SU-DHL-6 (cell line): Measurements from ENCODE around the gene WDR59.

Source experiments
- H2AFZ ChIP-seq: fragments of 200-600 bp; sonication (generic); 2 replicates; pipeline ENCODE4 v1.6.1; 2014; ENCODE audit warnings: low read depth, mild to moderate bottlenecking, moderate library complexity, mixed read lengths, antibody characterized with exemption, low read length; ENCODE audit not compliant: severe bottlenecking
- H3F3A ChIP-seq: fragments of 200-600 bp; shearing (Covaris generic); 2 replicates; pipeline ENCODE4 v1.6.0; 2016; ENCODE audit warnings: antibody characterized with exemption, mild to moderate bottlenecking; ENCODE audit not compliant: insufficient read depth
- H3K27ac ChIP-seq: fragments of 200-600 bp; sonication (generic); 2 replicates; pipeline ENCODE4 v1.5.1; 2016; ENCODE audit warnings: low read depth, mild to moderate bottlenecking, low read length, moderate library complexity, mixed read lengths
- H3K27me3 ChIP-seq: fragments of 200-600 bp; sonication (generic), shearing (Covaris generic); 2 replicates; pipeline ENCODE4 v1.6.0; 2014; ENCODE audit warnings: mild to moderate bottlenecking, low read length
- H3K36me3 ChIP-seq: fragments of 200-600 bp; sonication (generic); 2 replicates; pipeline ENCODE4 v1.6.1; 2014; ENCODE audit warnings: mild to moderate bottlenecking, low read length, mixed read lengths
- H3K4me2 ChIP-seq: fragments of 300-600, 200-600 bp; shearing (Covaris generic), sonication (generic); 2 replicates; pipeline ENCODE4 v1.6.0; 2014; ENCODE audit warnings: low read length, low read depth, mild to moderate bottlenecking; ENCODE audit not compliant: poor library complexity, severe bottlenecking
- H3K4me3 ChIP-seq: fragments of 200-600 bp; sonication (generic); 2 replicates; pipeline ENCODE4 v1.5.1; 2014; ENCODE audit warnings: antibody characterized with exemption, low read length, mild to moderate bottlenecking, mixed read lengths; ENCODE audit not compliant: insufficient read depth, poor library complexity, severe bottlenecking
- H3K79me2 ChIP-seq: fragments of 200-600 bp; sonication (generic); 2 replicates; pipeline ENCODE4 v1.6.1; 2014; ENCODE audit warnings: mild to moderate bottlenecking, low read length, moderate library complexity; ENCODE audit not compliant: insufficient read depth
- H3K9ac ChIP-seq: fragments of 200-600 bp; sonication (generic); 2 replicates; pipeline ENCODE4 v1.7.0; 2014; ENCODE audit warnings: mild to moderate bottlenecking, low read length
- H3K9me2 ChIP-seq: fragments of 200-600 bp; sonication (generic); replicated peaks from 2 replicates; pipeline ENCODE4 v1.6.1; 2014; ENCODE audit warnings: low read length; ENCODE audit not compliant: insufficient read depth
- H3K9me3 ChIP-seq: fragments of 200-600 bp; sonication (generic); 2 replicates; pipeline ENCODE4 v1.6.1; 2014; ENCODE audit warnings: low read length, mixed read lengths; ENCODE audit not compliant: insufficient read depth
- H4K20me1 ChIP-seq: fragments of 200-600 bp; sonication (generic); 2 replicates; pipeline ENCODE4 v1.6.1; 2014; ENCODE audit warnings: low read depth, mild to moderate bottlenecking, antibody characterized with exemption, low read length, moderate library complexity, mixed read lengths
- CTCF ChIP-seq: fragments of 200-600 bp; sonication (generic); IDR thresholded peaks from one replicate; pipeline ENCODE4 v1.5.1; 2017; ENCODE audit warnings: antibody characterized with exemption, mild to moderate bottlenecking, low read length, moderate library complexity; ENCODE audit not compliant: insufficient read depth, poor library complexity, severe bottlenecking
- EZH2phosphoT487 ChIP-seq: fragments of 200-600 bp; sonication (generic), shearing (Covaris generic); conservative IDR thresholded peaks from 2 replicates; pipeline ENCODE4 v1.6.1; 2018; ENCODE audit warnings: mild to moderate bottlenecking, antibody characterized with exemption, low read length, moderate library complexity, mixed read lengths

Gene WDR59

GRCh38 chr16:74841469-74841868 is 143.5 kb downstream of the WDR59 start:
- no peak for TF ChIP-seq EZH2phosphoT487
- TF ChIP-seq CTCF: no peak
- Histone ChIP-seq H3K36me3 (no peaks in the 10 kb centered on the region), H3F3A (no peaks in the 10 kb centered on the region), H2AFZ (no peak overlapping the region), H3K4me3 (no peak overlapping the region), H3K9me3 (no peaks in the 10 kb centered on the region), H3K27me3 (no peaks in the 10 kb centered on the region), H3K9me2 (no peaks in the 10 kb centered on the region), H3K27ac (no peak overlapping the region), H3K9ac (no peak overlapping the region), H4K20me1 (no peaks in the 10 kb centered on the region), H3K79me2 (no peaks in the 10 kb centered on the region), H3K4me2 (no peak overlapping the region)

- H3K4me2 ChIP-seq: no peak overlapping the region
- H3K9ac ChIP-seq: no peak overlapping the region
- no peaks in the 10 kb centered on the region for H3K9me3 ChIP-seq
- H2AFZ ChIP-seq: no peak overlapping the region
- no peaks in the 10 kb centered on the region for H3F3A ChIP-seq
- no peak overlapping the region for H3K27ac ChIP-seq
- no peaks in the 10 kb centered on the region for H3K9me2 ChIP-seq
- no peak overlapping the region for H3K4me3 ChIP-seq
- H4K20me1 ChIP-seq: no peaks in the 10 kb centered on the region
- no peaks in the 10 kb centered on the region for H3K36me3 ChIP-seq
- H3K27me3 ChIP-seq: no peaks in the 10 kb centered on the region
- H3K79me2 ChIP-seq: no peaks in the 10 kb centered on the region
- TF ChIP-seq CTCF: no peak
- no peak for TF ChIP-seq EZH2phosphoT487
These were observed 147.9 kb downstream of the WDR59 start for GRCh38 chr16:74837056-74837455.

GRCh38 chr16:74836111-74836671 is 148.7 kb downstream of the WDR59 start:
- Histone ChIP-seq H3K9me2 (no peaks in the 10 kb centered on the region), H3K36me3 (no peaks in the 10 kb centered on the region), H3F3A (no peaks in the 10 kb centered on the region), H3K9ac (no peak overlapping the region), H3K27me3 (no peaks in the 10 kb centered on the region), H4K20me1 (no peaks in the 10 kb centered on the region), H3K27ac (no peak overlapping the region), H3K4me2 (no peak overlapping the region), H3K4me3 (no peak overlapping the region), H3K79me2 (no peaks in the 10 kb centered on the region), H3K9me3 (no peaks in the 10 kb centered on the region), H2AFZ (no peak overlapping the region)
- TF ChIP-seq EZH2phosphoT487 (no peak), CTCF (no peak)
